GM21423 (cell line): ENCODE data around the gene TSHZ2.
"Not testable (repeated sequence)": the region's sequence is repeated elsewhere in the genome, so short reads cannot be mapped to it uniquely, and the experiment has no call there.

Experiments used
- ATAC-seq: cut with Tn5 transposase; IDR thresholded peaks from one replicate; pipeline ENCODE4 v1.9.1; 2021; ENCODE audit warnings: mild to moderate bottlenecking, moderate library complexity; ENCODE audit not compliant: unreplicated experiment

The TSHZ2 gene

DNA sequence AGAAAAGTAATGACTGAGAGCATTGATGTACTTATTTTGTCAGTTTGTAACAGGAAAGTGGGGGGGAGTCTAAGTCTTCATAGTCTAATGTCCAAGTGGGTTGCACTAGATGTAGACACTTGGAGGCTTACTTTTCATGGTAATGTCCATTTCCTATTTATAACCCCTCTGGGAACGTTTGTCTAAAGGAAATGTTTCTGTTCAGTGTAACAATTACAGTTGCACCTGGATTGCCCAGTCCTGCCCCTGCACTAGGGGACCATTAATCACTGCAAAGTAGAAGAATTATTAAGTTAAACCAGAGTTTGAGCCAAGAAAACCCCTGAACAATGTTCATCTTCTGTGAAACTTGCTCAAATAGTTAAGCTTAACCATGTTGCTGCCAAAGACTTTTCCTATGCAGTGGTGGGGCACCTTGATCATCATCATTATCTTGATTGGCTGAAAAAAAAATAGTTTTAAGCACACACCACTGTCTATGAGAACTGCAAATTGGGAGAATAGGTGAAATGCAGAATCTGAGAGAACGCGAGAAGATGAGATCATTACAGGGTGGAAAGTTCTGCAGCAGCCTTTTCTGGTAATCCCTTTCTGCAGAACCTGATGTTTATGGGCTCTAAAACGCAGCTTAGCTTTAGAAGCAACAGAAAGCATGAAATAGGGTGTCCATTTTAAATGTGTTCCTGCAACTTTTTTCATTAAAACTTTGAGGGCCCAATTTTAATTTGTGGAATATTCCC is 515.5 kb downstream of the TSHZ2 start:
- no peak for ATAC-seq

GRCh38 chr20:53488775-53489272 is 516.7 kb downstream of the TSHZ2 start:
- no peak for ATAC-seq

DNA sequence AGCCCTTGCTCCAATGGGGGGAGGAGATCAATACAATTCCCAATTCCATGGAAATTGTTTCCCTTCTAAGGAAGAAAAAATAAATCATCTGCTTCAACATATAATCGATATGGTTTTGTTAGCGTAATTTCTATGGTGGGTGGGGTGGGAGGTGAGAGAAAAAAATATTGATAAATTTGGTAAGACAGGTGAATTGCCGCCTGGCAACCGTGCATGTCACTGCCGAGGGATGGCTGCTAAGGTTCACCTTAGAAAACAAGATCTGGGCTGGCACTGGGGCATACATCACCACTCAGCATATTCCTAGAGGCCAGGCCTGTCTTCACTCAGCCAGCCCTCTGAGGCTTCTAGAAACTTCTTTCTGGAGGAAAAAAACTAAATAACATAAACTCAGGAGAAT is 517.4 kb downstream of the TSHZ2 start:
- no peak for ATAC-seq

DNA sequence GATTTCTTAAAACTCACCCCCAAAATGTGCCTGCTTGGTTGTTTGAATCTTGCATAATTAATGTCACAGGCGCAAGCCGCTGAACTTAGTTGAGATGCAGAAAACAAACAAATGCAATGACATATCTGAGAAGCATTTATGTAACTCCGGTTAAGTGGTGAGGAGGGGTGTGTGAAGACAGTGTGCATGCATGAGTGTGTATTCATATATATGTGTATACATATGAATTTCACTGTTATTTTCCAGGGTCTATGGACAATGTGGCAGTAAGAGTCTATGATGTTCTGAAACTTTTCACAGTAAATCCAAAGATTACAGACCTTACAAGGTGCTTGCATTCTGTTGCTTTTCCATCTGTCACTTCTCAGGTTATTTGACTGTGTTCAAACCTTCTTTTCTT is 518.5 kb downstream of the TSHZ2 start:
- no peak for ATAC-seq

DNA sequence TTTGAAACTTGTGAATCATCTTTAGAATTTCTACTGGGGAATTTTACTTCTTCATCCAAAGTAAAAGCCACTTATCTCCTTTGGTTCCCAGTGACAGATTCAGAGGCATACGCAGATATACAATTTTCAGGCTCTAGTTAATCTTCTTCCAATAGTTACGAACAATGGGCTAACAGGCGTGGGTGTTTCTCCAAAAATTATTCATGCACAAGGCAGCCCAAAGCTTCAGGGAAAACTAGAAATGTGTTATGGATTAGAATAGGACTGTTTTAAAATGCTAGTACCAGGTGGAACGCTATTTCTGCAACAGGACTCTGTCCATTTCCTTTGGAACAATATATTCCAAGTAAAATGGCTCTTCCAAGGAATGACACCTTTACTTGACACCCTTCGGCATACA is 519.3 kb downstream of the TSHZ2 start:
- no peak for ATAC-seq

DNA sequence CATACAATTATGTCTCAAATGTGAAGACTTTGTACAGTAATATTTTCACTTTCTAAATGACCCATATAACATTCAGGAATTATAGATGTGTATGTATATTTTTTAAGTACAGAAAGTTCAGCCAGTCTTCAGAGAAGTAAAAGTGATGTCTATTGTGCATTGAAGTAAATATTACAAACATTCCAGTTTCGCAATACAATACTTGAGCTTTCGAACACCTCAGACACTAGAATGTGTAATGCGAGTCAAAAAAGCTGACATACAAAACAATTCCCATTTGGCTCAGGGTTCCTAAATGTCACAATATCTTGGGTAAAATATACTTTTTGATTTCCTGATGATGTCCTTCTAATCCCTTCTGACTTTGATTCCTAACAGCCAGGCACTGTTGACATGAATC is 520.1 kb downstream of the TSHZ2 start:
- ATAC-seq: no peak

DNA sequence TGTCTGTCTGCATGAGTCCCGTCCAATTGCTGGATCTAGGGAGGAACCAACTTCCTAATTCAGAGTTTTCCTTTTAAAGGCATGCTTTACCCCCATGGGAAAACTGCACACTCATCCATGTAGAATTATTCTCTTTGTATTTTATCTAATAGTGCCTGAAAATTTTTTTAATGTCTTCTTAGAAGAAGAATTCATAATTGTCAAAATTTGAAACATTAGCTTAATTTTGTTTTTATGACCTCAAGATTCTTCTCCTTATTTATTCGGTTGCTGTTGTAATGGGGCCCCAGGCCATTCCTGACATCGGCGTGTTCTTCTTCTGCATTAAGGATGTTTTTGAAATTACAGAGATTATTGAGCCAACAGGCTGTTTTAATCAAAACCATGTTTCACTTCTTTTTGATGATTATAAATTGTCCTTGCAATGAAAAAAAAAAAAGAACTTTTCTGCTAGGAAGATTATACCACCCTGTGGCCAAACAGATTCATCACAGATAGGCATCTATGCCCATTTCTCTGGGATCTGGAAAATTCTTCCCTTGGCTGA is 521.2 kb downstream of the TSHZ2 start:
- ATAC-seq: no peak

- ATAC-seq: no peak
Observed at GRCh38 chr20:53494753-53495152, 522.6 kb downstream of the TSHZ2 start.

- ATAC-seq: no peak
Observed at GRCh38 chr20:53495398-53496092, 523.4 kb downstream of the TSHZ2 start.

DNA sequence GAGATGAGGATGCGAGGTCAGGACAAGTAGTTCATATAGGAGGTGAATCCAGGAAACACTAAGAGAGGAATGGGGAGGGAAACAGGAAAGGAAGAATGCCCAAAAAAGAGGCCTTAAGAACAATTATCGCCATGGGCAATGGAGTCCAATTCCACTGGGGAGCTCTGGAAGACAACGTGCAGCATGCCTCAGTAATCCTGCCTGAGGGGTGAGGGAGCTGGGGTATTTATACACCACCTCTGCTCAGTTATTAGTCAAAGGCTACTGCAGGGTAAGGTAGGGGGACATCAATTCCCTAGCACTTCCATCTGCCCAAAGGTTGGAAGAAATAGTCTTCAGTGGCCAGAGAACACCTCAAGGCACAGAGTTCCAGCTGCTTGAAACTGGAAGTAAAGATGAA is 525.1 kb downstream of the TSHZ2 start:
- ATAC-seq: no peak

DNA sequence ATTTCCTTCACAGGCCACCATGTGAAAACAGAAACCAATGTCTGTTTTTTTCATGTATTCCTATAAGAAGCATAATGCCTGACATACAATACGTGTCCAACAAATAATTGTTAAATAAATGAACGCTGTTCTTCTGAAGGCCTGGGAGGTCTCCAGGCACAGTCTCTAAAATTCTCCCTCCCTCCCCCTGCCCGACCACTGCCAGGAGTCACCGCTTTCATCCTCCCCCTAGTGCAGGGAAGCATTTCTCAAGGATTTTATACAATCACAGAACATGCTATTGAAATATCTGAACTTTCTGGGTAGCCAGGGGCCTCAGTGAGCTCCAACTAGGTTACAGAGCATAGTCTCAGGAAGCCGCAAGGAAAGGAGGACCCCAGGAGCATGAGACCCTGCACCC is 526.2 kb downstream of the TSHZ2 start:
- ATAC-seq: no peak

DNA sequence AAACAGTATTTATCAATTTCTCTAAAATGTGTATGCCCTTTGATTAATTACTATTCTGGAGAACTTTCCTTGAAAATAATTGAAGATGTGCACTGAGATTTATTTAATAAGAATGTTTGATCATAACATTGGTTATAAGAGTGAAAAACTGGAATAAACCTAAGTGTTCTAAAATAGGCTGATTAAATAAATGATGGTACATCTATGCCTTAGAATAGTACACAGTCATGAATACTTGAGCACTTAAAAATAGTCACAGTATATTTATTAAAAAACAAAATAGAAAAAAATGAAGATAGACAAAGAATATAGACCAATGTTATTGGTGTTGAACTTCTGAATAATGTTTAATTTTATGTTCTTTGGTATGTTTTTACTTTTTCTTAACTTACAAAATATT is 528.5 kb downstream of the TSHZ2 start:
- ATAC-seq: no peak

GRCh38 chr20:53502820-53503219 is 530.7 kb downstream of the TSHZ2 start:
- no peak for ATAC-seq

GRCh38 chr20:53503517-53503919 is 531.4 kb downstream of the TSHZ2 start:
- ATAC-seq: no peak

GRCh38 chr20:53504106-53504505 is 531.9 kb downstream of the TSHZ2 start:
- not testable (repeated sequence) for ATAC-seq

DNA sequence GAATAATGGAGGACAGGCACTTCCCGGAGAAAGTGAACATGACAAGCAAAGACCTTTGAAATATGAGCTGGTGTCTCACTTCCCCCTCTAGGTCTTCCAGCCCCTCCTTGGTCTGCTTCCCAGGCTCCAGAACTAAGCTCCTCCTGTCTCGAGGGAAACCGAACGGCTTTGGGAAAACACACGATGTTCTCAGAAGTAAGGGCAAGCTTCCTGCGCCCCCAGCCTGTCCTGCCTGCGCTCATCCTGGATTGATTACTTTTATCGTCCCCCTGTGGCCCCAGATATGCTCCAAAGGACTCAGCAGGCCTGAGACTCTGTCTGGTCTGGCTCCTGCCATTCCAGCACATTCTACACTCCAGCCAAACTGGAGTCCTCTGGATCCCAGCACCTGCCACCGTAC is 538.1 kb downstream of the TSHZ2 start:
- ATAC-seq: no peak

GRCh38 chr20:53510704-53511103 is 538.5 kb downstream of the TSHZ2 start:
- no peak for ATAC-seq

DNA sequence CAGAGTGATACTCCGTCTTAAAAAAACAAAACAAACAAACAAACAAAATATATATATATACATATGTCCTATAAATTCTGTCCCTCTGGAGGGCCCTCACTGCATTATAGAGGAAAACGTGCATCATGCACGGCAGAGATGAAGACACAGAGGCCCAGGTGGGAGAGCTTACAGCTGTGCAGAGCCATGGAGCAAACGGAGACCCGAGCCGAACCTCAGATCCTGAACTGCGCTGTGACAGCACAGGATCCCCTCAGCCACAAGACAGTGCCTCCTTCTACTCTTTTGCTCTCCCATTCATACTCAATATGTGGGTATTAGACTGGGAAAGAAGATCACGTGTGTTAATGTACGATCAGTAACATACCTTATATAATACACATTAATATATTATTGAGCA is 539.9 kb downstream of the TSHZ2 start:
- no peak for ATAC-seq

- ATAC-seq: no peak
Observed at GRCh38 chr20:53513168-53513488, 541.0 kb downstream of the TSHZ2 start.

DNA sequence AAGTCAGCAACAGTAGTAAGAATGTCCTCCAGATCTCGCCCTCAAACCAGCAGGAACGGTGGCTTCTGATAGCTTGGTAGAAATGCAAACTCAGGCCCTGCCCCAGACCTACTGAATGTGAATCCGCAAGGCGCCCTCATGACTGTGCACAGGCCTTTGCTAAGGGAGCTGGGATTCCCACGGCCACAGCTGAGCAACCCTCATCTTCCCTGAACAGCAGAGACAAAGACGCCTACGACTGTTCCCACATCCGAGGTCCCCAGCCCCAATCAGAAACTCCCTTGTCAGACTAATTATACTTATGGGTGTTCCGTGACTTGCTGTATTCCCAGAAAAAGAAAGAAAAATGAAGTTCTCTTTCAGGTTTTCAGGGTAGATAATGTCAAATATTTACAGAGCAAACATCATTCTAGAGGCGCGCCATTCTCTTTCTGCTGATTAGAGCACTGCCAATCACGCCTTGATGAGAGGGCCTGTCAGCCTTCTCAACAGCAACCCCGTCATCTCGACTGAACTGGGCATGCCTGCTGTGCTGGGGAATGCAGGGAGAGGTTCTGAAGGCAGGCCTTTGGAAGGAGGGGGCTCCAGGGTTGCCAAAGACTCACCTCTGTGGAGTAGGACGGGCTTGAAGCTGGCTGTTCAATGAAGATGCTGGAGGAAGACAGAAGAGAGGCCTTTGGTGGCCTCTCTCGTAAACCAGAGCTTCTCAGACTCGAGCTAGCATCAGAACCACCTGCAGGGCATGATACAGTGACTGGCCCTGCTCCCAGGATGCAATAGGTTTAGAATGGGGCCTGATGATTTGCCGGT is 541.5 kb downstream of the TSHZ2 start:
- ATAC-seq: no peak

DNA sequence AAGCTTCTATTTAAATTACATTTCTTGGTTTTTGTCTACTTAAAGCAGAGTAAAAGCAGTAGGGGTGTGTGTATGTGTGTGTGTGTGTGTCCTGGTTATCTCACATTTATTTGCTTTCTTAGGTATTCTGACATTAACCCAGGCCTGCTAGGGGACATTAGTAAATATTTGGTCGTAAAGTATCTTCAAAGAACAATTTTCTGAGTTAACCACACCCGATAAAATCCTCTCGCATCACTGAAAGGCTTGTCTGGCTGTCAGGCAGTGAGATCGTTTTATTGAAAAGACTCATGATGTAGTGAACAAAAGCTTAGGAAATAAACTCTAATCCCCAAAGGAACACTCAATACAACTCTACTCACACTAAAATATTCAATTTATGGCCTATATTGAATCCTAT is 543.6 kb downstream of the TSHZ2 start:
- ATAC-seq: no peak

GRCh38 chr20:53517146-53517545 is 545.0 kb downstream of the TSHZ2 start:
- ATAC-seq: no peak
